BLaER1 (cell line): Measurements from ENCODE around the gene EDIL3.

Experiments used
- H3K27ac ChIP-seq: shearing (Covaris generic); formaldehyde crosslinking; 2 replicates; pipeline ENCODE4 v1.8.1; 2022
- H3K27me3 ChIP-seq: shearing (Covaris generic); formaldehyde crosslinking; 2 replicates; pipeline ENCODE4 v1.8.1; 2022
- H3K36me3 ChIP-seq: shearing (Covaris generic); formaldehyde crosslinking; 2 replicates; pipeline ENCODE4 v1.8.1; 2022
- H3K4me1 ChIP-seq: shearing (Covaris generic); formaldehyde crosslinking; 2 replicates; pipeline ENCODE4 v1.8.1; 2022
- H3K4me2 ChIP-seq: shearing (Covaris generic); formaldehyde crosslinking; 2 replicates; pipeline ENCODE4 v1.8.1; 2022
- H3K4me3 ChIP-seq: shearing (Covaris generic); formaldehyde crosslinking; 2 replicates; pipeline ENCODE4 v1.8.1; 2022
- H3K9ac ChIP-seq: shearing (Covaris generic); formaldehyde crosslinking; 2 replicates; pipeline ENCODE4 v1.8.1; 2022
- H3K9me3 ChIP-seq: shearing (Covaris generic); formaldehyde crosslinking; 2 replicates; pipeline ENCODE4 v1.8.1; 2022
- H4K20me1 ChIP-seq: shearing (Covaris generic); formaldehyde crosslinking; 2 replicates; pipeline ENCODE4 v1.8.1; 2022
- Cebpa-rat ChIP-seq: shearing (Covaris generic); IDR thresholded peaks from 2 replicates; pipeline ENCODE4 v1.8.1; 2022

EDIL3 gene

DNA sequence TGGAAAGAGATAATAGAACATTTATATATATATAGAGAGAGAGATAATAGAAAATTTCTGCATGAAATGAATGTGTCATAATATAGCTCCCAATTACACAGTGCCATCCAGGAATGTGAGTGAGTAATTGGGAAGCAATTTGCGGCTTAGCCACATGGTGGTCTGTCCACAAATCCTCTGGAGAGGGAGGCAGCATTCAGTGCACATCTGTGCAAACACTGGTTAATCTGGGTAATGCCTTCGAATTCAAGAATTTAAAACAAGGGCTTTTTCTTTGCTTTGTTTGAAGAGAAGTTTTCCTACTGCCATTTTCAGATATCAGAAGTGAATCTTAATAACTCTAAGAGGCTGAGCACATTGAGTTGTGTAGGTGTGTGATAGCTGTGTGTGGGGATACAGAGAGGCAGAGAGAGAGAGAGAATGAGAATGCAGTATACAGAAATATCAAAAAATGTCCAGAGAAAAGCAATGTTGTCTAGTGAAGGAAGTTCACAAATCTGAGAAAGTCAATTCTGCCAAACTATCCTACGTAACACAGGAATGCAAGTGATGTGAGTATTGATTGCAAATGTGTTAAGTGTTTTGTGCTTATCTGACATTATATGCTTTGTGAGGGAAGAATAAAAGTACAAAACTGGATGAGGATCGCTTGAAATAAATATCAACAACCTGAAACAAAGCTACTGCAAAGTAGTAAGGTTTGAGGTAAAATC is 134.6 kb downstream of the EDIL3 start:
- TF ChIP-seq Cebpa-rat: no peak
- no peaks in the 10 kb centered on the region for H4K20me1 ChIP-seq
- H3K27ac ChIP-seq: no peak overlapping the region
- H3K36me3 ChIP-seq: no peaks in the 10 kb centered on the region
- H3K4me3 ChIP-seq: no peak overlapping the region
- no peaks in the 10 kb centered on the region for H3K4me1 ChIP-seq
- no peak overlapping the region for H3K9ac ChIP-seq
- H3K9me3 ChIP-seq: no peaks in the 10 kb centered on the region
- H3K4me2 ChIP-seq: no peak overlapping the region
- no peaks in the 10 kb centered on the region for H3K27me3 ChIP-seq

DNA sequence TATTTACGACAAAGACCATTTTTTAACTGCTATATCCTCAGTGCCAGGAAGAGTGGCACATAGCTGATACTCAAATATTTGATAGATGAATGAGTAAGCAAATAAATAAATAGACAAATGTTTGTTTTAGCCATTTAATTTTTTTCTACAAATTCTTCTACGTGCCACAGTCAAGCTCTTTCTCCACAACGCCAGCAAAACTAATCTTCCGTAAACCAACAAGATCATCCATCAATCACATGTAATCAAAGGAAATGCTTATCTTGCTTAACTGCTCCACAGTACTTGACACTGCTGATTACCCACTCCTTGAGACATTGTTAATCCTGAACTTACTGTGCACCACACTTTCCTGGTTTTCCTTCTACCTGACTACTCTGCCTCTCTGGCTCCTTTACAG is 136.7 kb downstream of the EDIL3 start:
- H3K4me3 ChIP-seq: no peak overlapping the region
- H3K36me3 ChIP-seq: no peaks in the 10 kb centered on the region
- H3K9me3 ChIP-seq: no peaks in the 10 kb centered on the region
- H3K9ac ChIP-seq: no peak overlapping the region
- TF ChIP-seq Cebpa-rat: no peak
- no peaks in the 10 kb centered on the region for H3K4me1 ChIP-seq
- no peaks in the 10 kb centered on the region for H4K20me1 ChIP-seq
- H3K27me3 ChIP-seq: no peaks in the 10 kb centered on the region
- H3K4me2 ChIP-seq: no peak overlapping the region
- no peak overlapping the region for H3K27ac ChIP-seq

DNA sequence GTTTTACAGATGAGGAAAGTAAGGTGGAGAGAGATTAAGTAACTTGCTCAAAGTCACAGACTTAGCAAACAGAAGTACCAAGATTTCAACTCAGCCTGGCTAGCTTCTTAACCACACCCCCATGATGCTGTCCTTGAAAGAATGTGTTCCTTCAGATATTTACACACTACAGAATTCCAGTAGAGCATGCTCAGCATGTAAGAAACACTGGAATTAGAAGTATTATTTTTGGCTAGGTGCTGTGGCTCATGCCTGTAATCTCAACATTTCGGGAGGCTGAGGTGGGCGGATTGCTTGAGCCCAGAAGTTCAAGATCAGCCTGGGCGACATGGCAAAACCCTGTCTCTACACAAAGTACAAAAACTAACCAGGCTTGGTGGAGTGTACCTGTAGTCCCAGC is 142.4 kb downstream of the EDIL3 start:
- no peaks in the 10 kb centered on the region for H3K36me3 ChIP-seq
- no peaks in the 10 kb centered on the region for H3K4me1 ChIP-seq

DNA sequence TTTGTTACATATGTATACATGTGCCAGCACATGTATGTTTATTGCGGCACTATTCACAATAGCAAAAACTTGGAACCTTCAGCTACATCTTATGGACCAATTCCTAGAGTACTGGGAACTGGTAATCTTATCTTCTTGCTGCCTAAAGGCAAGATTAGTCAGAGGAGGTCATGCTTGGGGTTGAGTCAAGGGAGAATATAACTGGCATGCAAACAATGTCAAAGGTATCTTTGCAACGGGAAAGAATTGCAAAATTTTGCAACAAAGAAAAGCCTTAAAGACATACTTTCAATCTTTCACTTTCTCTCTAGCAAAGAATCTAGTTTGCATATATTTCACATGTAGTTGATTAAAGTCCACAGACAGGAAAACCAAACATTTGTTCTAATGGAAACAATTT is 145.2 kb downstream of the EDIL3 start:
- Histone ChIP-seq H4K20me1 (no peaks in the 10 kb centered on the region), H3K4me3 (no peak overlapping the region), H3K27ac (no peak overlapping the region), H3K4me1 (no peaks in the 10 kb centered on the region), H3K4me2 (no peak overlapping the region), H3K9ac (no peak overlapping the region), H3K9me3 (no peaks in the 10 kb centered on the region), H3K36me3 (no peaks in the 10 kb centered on the region), H3K27me3 (no peaks in the 10 kb centered on the region)
- no peak for TF ChIP-seq Cebpa-rat

More for the DNA sequence above, 142.4 kb downstream of the EDIL3 start:
- H3K9me3 ChIP-seq: no peaks in the 10 kb centered on the region
- TF ChIP-seq Cebpa-rat: no peak
- no peaks in the 10 kb centered on the region for H4K20me1 ChIP-seq
- no peak overlapping the region for H3K27ac ChIP-seq
- H3K4me2 ChIP-seq: no peak overlapping the region
- H3K4me3 ChIP-seq: no peak overlapping the region
- no peaks in the 10 kb centered on the region for H3K27me3 ChIP-seq
- no peak overlapping the region for H3K9ac ChIP-seq

DNA sequence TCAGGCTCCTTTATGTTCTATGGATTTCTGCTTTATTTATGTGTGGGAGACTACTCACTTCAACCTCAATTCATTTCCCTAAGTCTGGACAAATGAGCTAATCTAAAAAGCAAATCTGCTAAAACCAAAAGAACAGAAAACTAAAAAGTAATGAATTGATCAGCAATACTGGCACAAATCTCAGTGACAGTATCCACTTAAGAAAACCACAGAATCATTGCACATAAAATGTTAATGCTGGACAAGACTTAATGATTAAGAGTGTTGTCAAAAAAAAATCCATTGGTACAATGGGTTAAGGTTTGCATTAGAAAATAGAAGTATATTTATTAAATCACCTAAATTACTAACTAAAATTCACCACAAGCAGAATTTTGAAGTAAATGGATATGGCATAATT is 147.6 kb downstream of the EDIL3 start:
- no peaks in the 10 kb centered on the region for H3K4me1 ChIP-seq
- no peak overlapping the region for H3K27ac ChIP-seq
- TF ChIP-seq Cebpa-rat: no peak
- H3K9ac ChIP-seq: no peak overlapping the region
- H3K4me2 ChIP-seq: no peak overlapping the region
- H3K36me3 ChIP-seq: no peaks in the 10 kb centered on the region
- H4K20me1 ChIP-seq: no peaks in the 10 kb centered on the region
- H3K9me3 ChIP-seq: no peaks in the 10 kb centered on the region
- H3K27me3 ChIP-seq: no peaks in the 10 kb centered on the region
- H3K4me3 ChIP-seq: no peak overlapping the region

DNA sequence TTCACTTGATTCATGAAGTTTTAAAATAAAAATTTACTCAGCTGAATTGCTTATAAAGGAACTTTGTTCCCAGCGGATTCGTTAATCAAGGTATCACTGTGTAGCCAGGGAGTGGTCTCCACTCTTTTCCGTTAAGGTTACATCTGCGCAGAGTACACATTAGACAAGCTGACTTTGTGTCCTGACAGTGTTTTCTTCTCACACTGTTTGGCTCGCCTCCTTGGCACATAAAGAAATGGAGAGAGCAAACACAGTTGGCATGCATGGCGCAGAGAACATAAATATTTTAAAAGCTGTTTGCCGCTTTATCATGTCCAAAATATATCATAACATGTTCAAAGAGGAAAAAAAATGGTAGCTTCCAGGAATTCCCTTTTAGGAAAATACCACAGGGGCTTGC is 153.2 kb downstream of the EDIL3 start:
- no peak overlapping the region for H3K4me3 ChIP-seq
- H3K27me3 ChIP-seq: no peaks in the 10 kb centered on the region
- no peak for TF ChIP-seq Cebpa-rat
- H3K9ac ChIP-seq: no peak overlapping the region
- no peaks in the 10 kb centered on the region for H3K4me1 ChIP-seq
- H3K27ac ChIP-seq: no peak overlapping the region
- H3K36me3 ChIP-seq: no peaks in the 10 kb centered on the region
- no peaks in the 10 kb centered on the region for H3K9me3 ChIP-seq
- no peak overlapping the region for H3K4me2 ChIP-seq
- no peaks in the 10 kb centered on the region for H4K20me1 ChIP-seq

DNA sequence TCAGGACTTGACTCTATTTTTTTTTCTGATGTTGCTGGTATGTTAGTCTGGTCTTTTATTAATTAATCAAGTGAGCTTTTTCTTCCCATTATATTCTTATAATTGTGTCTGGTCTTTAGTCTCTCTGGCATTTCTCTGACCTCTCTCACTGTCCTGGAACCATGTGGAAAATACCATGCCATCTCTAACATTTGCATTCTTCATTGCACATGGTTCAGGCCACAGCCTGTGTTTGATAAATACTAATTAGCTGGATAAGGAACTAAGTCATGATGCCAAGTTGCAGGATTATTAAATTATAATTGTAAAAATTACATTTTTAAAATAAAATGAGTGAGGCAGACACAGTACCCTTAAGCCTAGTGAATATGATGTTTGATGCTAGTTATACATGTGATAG is 155.6 kb downstream of the EDIL3 start:
- H3K4me1 ChIP-seq: no peaks in the 10 kb centered on the region
- H3K27ac ChIP-seq: no peak overlapping the region
- no peak overlapping the region for H3K4me3 ChIP-seq
- H3K9ac ChIP-seq: no peak overlapping the region
- no peaks in the 10 kb centered on the region for H3K36me3 ChIP-seq
- no peak for TF ChIP-seq Cebpa-rat
- H4K20me1 ChIP-seq: no peaks in the 10 kb centered on the region
- H3K27me3 ChIP-seq: no peaks in the 10 kb centered on the region
- H3K9me3 ChIP-seq: no peaks in the 10 kb centered on the region
- H3K4me2 ChIP-seq: no peak overlapping the region

DNA sequence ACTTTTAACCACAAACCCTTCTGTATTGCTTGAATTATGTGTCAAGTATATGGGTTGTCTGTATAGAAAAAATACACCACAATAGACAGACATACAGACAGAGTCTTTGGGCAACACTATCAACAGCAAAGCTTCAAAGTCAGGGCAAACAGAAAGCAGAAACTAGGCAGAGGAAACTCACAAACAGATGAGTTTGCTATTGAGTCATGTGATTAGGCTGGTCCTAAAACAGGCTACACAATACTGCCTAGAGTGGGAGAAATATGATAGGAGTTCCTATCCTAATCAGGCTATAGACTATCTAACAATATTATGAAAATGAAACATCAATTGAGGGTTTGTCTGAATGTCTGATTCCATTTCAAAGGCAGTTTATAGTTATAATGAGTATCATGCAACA is 156.4 kb downstream of the EDIL3 start:
- H3K36me3 ChIP-seq: no peaks in the 10 kb centered on the region
- TF ChIP-seq Cebpa-rat: no peak
- H4K20me1 ChIP-seq: no peaks in the 10 kb centered on the region
- H3K4me2 ChIP-seq: no peak overlapping the region
- no peak overlapping the region for H3K9ac ChIP-seq
- H3K9me3 ChIP-seq: no peaks in the 10 kb centered on the region
- H3K4me3 ChIP-seq: no peak overlapping the region
- H3K27ac ChIP-seq: no peak overlapping the region
- no peaks in the 10 kb centered on the region for H3K27me3 ChIP-seq
- H3K4me1 ChIP-seq: no peaks in the 10 kb centered on the region

DNA sequence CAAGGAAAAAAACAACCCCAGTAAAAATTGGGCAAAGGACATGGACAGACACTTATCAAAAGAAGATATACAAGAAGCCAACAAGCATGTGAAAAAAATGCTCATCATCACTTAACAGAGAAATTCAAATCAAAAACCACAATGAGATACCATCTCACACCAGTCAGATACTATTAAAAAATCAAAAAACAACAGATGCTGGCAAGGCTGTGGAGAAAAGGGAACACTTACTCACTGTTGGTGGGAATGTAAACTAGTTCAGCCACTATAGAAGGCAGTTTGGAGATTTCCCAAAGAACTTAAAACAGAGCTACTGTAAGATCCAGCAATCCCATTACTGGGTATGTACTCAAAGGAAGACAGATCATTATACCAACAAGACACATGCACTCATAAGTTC is 157.4 kb downstream of the EDIL3 start:
- Histone ChIP-seq H3K4me1 (no peaks in the 10 kb centered on the region), H3K4me3 (no peak overlapping the region), H3K4me2 (no peak overlapping the region), H3K36me3 (no peaks in the 10 kb centered on the region), H3K27me3 (no peaks in the 10 kb centered on the region), H3K9me3 (no peaks in the 10 kb centered on the region), H3K27ac (no peak overlapping the region), H3K9ac (no peak overlapping the region), H4K20me1 (no peaks in the 10 kb centered on the region)
- TF ChIP-seq Cebpa-rat: no peak

DNA sequence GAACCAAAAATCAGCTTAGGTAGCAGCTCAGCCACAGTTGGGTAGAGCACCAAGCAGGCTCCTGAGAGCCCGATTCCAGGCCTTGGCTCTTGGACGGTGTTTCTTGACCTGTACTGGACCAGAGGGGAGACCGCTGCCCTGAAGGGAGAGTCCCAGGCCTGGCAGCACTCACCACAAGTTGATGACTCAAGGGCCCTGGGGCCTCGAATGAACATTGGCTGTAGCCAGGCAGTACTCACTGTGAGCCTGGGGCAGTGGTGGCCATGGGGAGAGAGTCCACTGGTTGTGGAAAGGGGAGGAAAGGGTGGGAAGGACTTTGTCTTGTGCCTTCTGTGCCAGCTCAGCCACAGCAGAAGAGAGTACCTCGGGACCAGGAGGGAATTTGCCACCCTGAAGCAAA is 166.1 kb downstream of the EDIL3 start:
- TF ChIP-seq Cebpa-rat: no peak
- Histone ChIP-seq H3K4me2 (no peak overlapping the region), H3K27me3 (no peaks in the 10 kb centered on the region), H3K27ac (no peak overlapping the region), H3K9ac (no peak overlapping the region), H3K4me1 (no peaks in the 10 kb centered on the region), H4K20me1 (no peaks in the 10 kb centered on the region), H3K36me3 (no peaks in the 10 kb centered on the region), H3K9me3 (no peaks in the 10 kb centered on the region), H3K4me3 (no peak overlapping the region)

DNA sequence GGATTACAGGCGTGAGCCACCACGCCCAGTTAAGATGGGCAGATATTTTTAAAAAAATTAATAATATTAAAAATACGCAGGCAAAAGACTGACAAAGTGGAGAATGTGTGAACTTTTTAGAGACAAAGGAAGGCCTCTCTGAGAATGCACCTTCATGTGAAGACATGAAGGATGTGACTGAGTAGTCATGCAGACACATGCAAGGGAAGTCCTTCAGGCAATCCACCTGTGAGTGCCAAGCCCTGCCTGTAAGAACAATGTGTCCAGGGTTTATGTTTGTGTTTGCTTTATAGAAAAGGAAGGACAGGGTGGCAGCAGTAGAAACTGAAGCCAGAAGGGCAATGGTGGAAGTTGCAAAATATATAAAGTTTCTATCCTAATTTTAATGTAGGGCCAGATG is 169.2 kb downstream of the EDIL3 start:
- no peaks in the 10 kb centered on the region for H3K27me3 ChIP-seq
- H3K27ac ChIP-seq: no peak overlapping the region
- no peaks in the 10 kb centered on the region for H3K9me3 ChIP-seq
- H3K4me2 ChIP-seq: no peak overlapping the region
- no peaks in the 10 kb centered on the region for H4K20me1 ChIP-seq
- no peaks in the 10 kb centered on the region for H3K4me1 ChIP-seq
- TF ChIP-seq Cebpa-rat: no peak
- no peaks in the 10 kb centered on the region for H3K36me3 ChIP-seq
- H3K4me3 ChIP-seq: no peak overlapping the region
- H3K9ac ChIP-seq: no peak overlapping the region
